ENCODE measurements around the gene ZIC4.

DNA sequence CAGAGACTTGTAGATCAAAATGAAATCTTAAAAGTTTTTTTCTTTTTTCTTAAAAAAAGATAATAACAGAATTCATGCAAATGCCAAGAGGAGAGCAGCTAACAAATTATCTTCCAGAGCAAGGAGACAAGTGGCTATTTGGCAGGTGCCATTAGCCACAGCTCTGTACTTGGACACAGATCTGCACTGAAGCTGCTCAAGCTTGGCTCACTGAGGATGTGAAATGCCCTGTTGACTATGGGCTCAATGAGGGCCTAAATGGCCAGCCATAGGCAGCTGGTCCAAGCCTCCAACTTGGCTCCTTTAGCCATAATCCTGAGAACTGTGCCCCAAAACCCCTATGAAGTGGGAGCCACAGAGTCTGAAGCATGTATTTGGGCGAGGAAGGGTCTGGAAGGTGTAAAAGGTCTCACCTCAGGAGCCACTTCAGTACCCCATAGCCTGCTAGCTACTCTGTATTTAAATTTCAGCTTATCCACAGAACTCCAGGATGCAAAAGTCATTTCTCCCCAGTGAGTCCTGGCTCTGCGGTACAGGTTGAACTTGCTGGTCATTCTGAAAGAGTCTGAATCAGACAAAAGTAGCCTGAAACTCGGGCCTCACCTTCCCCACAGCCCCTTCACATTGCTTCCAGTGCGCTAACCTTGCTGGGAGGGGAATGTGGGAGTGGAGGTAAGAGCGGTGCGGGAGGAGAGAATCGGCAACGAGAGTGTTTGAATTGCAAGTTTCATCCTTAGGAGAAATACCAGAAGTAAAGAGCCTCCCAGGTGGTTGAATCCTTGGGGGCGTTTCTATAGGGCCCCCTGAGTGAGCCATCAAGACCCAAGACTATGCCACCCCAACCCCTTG lies 48.0 kb downstream of the ZIC4 start:
- no peak for TF ChIP-seq SIN3A (IDR thresholded peaks at IDR 0.05; ENCODE audit: borderline replicate concordance, insufficient read depth, low read length)
- no peak for TF ChIP-seq REST (IDR thresholded peaks at IDR 0.05; ENCODE audit: insufficient read depth in 1 of 2, low read depth in 2 of 2, low read length in 2 of 2)
- TF ChIP-seq POLR2AphosphoS5 (IDR thresholded peaks at IDR 0.05; ENCODE audit: low read depth, low read length) = no peak
- TF ChIP-seq TAF1 (IDR thresholded peaks at IDR 0.05; ENCODE audit: borderline replicate concordance, insufficient read depth, low read length) = no peak
